ENCODE measurements around the gene AGBL3.

Gene AGBL3

GRCh38 chr7:135151132-135151531, 164.8 kb downstream of the AGBL3 start:
- no peak for DNase-seq

GRCh38 chr7:135151533-135151932, 165.2 kb downstream of the AGBL3 start:
- DNase-seq, result no peak

GRCh38 chr7:135152442-135152841, 166.1 kb downstream of the AGBL3 start:
- DNase-seq, result no peak

- no peak for DNase-seq
Measured at GRCh38 chr7:135154734-135155133, 168.4 kb downstream of the AGBL3 start.

GRCh38 chr7:135156290-135156689, 170.0 kb downstream of the AGBL3 start:
- DNase-seq, result no peak

GRCh38 chr7:135158141-135158655, 171.9 kb downstream of the AGBL3 start:
- no peak for DNase-seq

DNA sequence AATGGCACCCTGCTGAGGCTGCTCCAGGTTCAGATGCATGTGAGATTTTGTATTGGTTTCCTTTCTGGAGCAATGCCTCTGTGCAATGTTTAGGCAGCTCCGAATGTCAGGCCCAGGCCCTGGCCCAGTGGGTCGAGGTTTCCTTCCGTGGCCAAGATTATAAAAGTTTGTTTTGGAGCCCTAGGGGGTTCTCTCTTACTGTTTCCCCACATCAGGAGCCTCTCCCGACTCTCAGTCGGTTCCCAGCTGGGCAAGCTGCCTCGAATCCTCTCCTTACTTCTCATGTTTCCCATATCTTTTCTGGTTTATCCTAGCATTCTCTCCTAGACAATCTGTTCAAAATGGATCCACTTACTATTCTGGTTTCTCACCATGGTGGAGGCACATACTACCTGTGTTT, 172.6 kb downstream of the AGBL3 start:
- no peak for DNase-seq

DNA sequence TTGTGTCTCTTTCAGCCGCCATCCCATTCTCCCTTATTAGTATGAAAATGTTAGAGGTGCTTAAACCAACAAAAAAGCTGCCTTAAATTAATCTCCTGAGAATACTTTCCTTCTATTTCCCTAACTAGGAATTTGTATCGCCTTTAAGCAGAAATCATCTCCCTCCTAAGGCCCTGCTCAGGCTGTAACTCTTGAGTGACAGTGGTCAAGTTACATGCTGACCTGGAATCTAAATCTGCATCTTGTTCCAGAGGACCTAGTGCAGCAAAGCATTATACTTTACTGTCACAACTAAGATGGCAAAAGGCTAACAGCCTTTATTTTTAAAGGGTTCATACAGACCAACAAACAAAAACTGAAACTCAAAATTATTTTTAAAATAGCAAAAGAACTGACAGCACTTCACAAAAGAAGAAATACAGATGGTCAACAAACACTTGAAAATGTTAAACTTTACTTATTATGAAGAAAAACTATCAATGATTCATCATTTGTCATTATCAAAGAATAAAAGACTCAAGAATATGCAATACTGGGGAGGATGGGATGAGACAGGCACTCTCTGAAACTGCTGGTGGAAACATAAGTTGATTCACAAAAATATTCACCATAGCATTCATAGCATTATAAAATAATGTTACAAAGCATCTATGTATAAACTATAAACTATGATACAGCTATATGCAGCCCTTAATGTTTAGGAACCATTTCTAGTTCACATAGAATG, 173.2 kb downstream of the AGBL3 start:
- no peak for DNase-seq

DNA sequence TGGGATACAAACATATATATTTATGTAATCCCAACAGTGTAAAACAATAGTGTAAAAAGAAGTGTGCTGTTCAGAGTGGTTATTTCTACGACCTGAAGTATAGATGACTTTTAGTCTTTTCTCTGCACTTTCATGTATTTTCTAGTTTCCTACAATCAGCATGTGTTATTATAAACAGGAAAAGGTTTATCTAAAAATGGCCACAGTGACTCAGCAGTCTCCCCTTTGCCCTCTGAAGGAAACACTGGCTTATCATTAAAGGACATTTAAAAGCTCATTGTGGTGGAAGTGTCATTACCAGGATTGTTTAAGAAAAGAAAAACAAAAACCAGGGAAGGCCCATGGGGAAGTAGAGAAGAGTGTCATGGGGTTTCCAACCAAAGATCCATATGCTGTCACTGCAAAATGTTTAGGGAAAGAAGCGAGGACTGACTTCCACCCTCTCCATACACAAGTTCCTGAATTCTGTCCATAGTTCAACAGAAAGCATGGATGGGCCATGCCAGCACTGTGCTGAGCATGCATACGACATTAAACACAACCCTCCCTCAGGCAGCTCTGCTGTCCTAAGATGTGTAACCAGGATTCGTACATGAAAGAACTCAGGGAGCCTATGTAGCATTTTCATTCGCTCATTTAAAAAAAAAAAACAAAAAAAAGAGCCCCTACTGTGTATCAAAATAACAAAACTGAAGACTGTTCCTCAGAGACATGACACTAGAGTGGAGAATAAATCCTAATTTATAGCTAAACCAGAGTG, 174.0 kb downstream of the AGBL3 start:
- no peak for DNase-seq

DNA sequence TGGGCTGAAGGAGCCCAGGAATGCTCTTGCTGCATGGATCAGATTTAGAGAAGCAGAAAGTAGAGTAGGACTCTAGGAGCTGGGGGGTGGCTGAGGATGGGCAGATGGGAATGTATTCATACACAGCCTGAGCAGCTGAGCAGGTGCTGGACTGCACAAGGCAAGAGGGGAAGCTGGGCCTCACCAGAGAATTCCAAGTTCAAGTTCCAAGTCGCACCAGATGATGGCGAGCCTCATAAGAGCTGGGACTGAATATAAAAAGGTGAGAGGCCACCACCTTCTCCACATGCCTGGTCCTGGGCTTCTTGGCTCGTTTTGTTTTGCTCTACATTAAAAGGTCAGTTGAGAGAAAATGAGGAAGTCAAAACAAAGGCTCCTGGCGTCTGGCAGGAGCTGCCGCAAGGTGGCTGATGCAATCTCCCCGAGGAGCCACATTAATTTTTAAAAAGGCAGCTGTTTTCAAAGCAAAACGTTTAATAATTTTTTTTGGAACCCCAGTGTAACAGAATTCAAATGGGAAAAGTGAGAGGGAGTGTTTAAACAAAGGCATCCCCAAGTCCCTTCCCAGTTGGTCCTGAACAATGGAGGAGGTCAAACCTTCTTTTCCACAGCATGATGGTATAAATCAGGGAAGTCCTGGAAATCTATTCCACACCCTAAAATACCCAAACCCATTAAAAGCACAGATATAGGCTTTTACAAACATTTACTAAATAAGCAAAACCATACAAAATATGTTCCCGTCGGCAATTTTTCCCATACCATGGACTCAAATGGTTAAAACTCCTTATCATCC, 174.7 kb downstream of the AGBL3 start:
- DNase-seq, result no peak

GRCh38 chr7:135161669-135162068, 175.4 kb downstream of the AGBL3 start:
- DNase-seq, result no peak

DNA sequence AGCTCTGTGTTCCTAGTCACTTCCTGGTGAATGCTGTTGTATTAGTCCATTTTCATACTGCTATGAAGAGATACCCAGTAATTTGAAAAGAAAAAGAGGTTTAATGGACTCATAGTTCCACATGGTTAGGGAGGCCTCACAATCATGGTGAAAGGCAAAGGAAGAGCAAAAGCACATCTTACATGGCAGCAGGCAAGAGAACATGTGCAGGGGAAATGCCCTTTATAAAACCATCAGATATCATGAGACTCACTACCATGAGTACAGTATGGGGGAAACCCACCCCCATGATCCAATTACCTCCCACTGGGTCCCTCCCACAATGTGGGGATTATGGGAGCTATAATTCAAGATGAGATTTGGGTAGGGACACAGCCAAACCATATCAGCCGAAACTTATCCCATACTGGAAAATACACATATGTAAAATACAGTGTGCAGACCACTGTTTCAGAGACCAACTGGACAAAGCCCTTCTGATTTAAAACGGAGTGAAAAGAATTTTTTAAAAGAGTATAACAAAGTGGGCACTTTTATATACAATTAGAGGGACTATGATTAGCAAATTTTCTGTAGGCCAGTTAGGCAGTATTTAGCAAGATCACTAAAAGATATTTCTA, 176.2 kb downstream of the AGBL3 start:
- no peak for DNase-seq

GRCh38 chr7:135164357-135165061, 178.2 kb downstream of the AGBL3 start:
- DNase-seq, result no peak

DNA sequence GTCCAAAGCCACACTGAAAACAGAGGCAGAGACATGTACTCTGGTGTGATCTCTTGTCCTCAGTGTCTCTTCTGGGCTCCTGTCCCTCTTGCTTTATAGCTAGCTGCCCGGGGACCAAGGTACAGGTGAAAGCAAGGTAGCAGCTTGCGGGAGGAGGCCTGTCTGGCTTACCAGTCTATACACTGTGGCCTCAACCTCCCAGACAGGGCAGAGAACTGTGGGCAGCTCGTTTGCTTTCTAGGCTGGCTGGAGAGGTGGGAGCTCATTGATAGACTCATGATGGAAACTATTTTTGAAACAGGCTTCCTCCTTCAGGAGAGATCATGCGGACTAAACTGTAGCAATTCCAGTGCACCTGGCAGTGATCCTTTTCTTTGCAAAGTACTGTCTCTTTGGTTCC, 179.6 kb downstream of the AGBL3 start:
- no peak for DNase-seq

- no peak for DNase-seq
Measured at GRCh38 chr7:135166338-135166990, 180.2 kb downstream of the AGBL3 start.

DNA sequence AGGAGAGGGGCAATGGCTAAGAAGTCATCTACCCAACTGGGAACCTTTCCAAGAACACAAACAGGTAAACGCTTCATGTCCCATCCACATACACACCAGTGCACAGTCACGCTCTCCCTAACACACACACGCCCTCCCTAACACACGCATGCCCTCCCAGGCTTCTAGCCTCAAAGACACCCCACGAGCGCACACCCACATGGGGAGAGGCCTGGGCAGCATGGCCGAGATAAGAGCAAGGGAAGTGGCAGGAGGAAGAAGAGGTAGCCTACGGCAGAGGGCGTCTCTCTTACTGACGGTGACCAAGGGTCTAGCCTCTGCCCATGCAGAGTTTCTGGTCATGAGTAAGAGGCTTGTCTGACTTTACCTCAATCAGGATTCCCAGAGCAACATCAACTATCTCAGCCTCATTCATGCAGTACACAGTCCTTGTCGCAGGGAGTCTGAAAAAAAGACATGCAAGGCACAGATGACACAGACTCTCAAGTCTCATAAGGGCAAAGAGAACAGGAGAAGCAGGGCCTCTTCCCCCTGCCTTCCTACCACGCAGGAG, 181.1 kb downstream of the AGBL3 start:
- DNase-seq, result no peak

- no peak for DNase-seq
Measured at GRCh38 chr7:135168001-135168400, 181.7 kb downstream of the AGBL3 start.

GRCh38 chr7:135168489-135169140, 182.3 kb downstream of the AGBL3 start:
- no peak for DNase-seq

- DNase-seq, result no peak
Measured at GRCh38 chr7:135169141-135169963, 183.0 kb downstream of the AGBL3 start.

- no peak for DNase-seq
Measured at GRCh38 chr7:135169964-135170273, 183.6 kb downstream of the AGBL3 start.

All from eye (tissue), 1 donor.